GM20000 (cell line): ENCODE data around the gene SPTBN4.
A peak's percentile ranks its signal among the peaks of the same experiment; 100 is the strongest.
"Not testable (repeated sequence)": the region's sequence is repeated elsewhere in the genome, so short reads cannot be mapped to it uniquely, and the experiment has no call there.

Experiments
- DNase-seq: peaks from one replicate; pipeline ENCODE4 v3.0.0; 2012; ENCODE audit warnings: low spot score
- TF ChIP-seq, protein P1 (sequence below): IDR thresholded peaks from 2 replicates; pipeline ENCODE4 v1.5.1; 2012; ENCODE audit warnings: mild to moderate bottlenecking, control low read depth; ENCODE audit errors: extremely low read depth, missing control alignments

Gene SPTBN4

GRCh38 chr19:40589591-40590429, 123.0 kb downstream of the SPTBN4 start:
- DNase-seq: no peak
- TF ChIP-seq, protein P1, sequence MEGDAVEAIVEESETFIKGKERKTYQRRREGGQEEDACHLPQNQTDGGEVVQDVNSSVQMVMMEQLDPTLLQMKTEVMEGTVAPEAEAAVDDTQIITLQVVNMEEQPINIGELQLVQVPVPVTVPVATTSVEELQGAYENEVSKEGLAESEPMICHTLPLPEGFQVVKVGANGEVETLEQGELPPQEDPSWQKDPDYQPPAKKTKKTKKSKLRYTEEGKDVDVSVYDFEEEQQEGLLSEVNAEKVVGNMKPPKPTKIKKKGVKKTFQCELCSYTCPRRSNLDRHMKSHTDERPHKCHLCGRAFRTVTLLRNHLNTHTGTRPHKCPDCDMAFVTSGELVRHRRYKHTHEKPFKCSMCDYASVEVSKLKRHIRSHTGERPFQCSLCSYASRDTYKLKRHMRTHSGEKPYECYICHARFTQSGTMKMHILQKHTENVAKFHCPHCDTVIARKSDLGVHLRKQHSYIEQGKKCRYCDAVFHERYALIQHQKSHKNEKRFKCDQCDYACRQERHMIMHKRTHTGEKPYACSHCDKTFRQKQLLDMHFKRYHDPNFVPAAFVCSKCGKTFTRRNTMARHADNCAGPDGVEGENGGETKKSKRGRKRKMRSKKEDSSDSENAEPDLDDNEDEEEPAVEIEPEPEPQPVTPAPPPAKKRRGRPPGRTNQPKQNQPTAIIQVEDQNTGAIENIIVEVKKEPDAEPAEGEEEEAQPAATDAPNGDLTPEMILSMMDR: no peak

GRCh38 chr19:40590464-40591265, 123.9 kb downstream of the SPTBN4 start:
- TF ChIP-seq, protein P1: no peak

DNA sequence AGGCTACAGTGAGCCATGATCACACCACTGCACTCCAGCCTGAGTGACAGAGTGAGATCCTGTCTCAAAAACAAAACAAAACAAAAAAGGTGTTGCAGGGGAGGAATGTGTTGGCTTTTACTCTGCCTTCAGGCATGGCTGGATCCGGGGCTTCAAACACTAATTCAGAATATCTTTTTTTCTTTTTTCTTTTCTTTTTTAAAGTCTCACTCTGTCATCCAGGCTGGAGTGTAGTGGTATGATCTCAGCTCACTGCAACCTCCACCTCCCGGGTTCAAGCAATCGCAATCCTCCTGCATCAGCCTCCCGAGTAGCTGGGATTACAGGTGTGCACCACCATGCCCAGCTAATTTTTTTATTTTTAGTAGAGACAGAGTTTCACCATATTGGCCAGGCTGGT, 124.9 kb downstream of the SPTBN4 start:
- not testable (repeated sequence) for DNase-seq

More at GRCh38 chr19:40590464-40591265, 123.9 kb downstream of the SPTBN4 start:
- no peak for DNase-seq

GRCh38 chr19:40592170-40592569, 125.4 kb downstream of the SPTBN4 start:
- DNase-seq: peak; percentile 79

DNA sequence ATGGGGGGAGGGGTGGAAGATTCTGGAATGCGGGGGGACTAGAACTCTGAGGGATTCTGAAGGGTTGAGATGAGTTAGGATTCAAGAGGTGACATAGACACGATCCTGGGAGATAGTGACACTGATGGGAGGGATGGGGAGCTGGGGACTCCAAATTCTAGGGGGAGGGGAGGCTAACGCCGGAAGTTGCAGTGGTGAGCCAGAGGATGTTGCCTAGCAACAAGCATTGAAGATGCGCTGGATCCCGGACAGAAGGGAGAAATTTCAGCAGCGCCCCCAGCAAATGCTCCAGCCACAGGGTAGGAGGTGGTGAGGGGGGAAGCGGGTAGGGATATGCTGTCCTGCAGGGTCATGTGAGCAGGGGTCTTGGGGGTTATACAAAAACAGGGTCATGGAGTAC, 127.5 kb downstream of the SPTBN4 start:
- no peak for DNase-seq
- TF ChIP-seq, protein P1: no peak

More at GRCh38 chr19:40592170-40592569, 125.4 kb downstream of the SPTBN4 start:
- TF ChIP-seq, protein P1: no peak

- TF ChIP-seq, protein P1: no peak
- no peak for DNase-seq
These were observed 127.9 kb downstream of the SPTBN4 start for GRCh38 chr19:40594657-40595091.

DNA sequence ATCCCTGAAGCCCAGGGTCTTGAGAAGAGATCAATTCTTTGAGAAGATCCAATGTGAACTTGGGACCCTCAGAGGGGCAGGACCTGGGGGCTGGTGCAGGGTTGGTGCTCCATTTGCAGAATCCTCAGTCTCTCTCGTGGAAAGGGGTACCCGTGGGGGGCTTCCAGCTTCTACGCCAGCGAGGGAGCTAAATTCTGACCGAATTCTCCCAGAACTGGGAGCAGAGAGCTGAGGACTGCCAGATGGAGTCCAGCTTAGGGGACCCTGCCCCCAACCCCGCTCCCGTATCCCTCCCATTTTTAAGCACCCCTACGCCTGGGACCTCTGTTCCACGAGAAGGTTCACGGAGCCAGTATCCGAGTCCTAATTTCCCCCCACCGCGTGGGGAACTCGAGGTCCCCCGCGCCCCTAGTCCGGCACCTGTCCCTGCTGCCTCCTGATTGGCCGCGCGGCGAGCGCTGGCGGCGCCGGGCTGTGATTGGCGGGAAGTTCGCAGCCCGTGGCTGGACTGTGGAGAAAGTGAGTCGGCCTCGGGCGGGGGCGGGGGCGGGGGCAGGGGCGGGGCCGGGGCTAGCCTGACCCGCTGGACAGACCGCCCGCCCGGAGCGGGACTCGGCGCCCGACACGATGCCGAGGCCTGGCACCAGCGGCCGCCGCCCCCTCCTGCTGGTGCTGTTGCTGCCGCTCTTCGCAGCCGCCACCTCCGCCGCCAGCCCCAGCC, 130.0 kb downstream of the SPTBN4 start:
- DNase-seq: no peak
- TF ChIP-seq, protein P1: no peak
